Keratinocyte (primary cell): Measurements from ENCODE around the gene CD247. TPM values are rescaled to one million over a fixed set of nuclear protein-coding genes. Genes with fewer than 3 reads are reported as not detected.

Source experiments
- DNase-seq: peaks from one replicate; pipeline ENCODE4 v3.0.0-alpha.2; 2011; ENCODE audit warnings: low read depth, missing footprints, low spot score
- FAIRE-seq: peaks from 2 replicates; lab custom pipeline; 2011; peaks lifted over from hg19 to GRCh38; lab: Jason Lieb, UNC
- H2AFZ ChIP-seq: 2 replicates; pipeline ENCODE4 v1.6.0; 2012; ENCODE audit warnings: low read length, control low read depth, inconsistent platforms; ENCODE audit not compliant: control insufficient read depth
- H3K27ac ChIP-seq: 2 replicates; pipeline ENCODE4 v1.5.1; 2011; ENCODE audit warnings: low read length; ENCODE audit not compliant: control insufficient read depth, insufficient read depth
- H3K27me3 ChIP-seq: 3 replicates; pipeline ENCODE4 v1.6.0; 2011; ENCODE audit warnings: low read length; ENCODE audit not compliant: control insufficient read depth, insufficient read depth; ENCODE audit errors: extremely low read depth
- H3K36me3 ChIP-seq, 2 experiments: 2 replicates in 1 of 2; 3 replicates in 1 of 2; pipeline ENCODE4 v1.5.1; 2011; ENCODE audit warnings: low read length in 2 of 2, mild to moderate bottlenecking in 1 of 2; ENCODE audit not compliant: control insufficient read depth in 2 of 2, insufficient read depth in 2 of 2; ENCODE audit errors: extremely low read depth in 1 of 2
- H3K4me1 ChIP-seq: 3 replicates; pipeline ENCODE4 v1.5.1; 2011; ENCODE audit warnings: low read length; ENCODE audit not compliant: control insufficient read depth, insufficient read depth; ENCODE audit errors: extremely low read depth
- H3K4me2 ChIP-seq: 3 replicates; pipeline ENCODE4 v1.6.0; 2011; ENCODE audit warnings: low read depth, low read length; ENCODE audit not compliant: control insufficient read depth, insufficient read depth; ENCODE audit errors: extremely low read depth
- H3K4me3 ChIP-seq, 3 experiments: fragments of 200-600 bp in 1 of 3; sonication (generic) in 1 of 3; 2 replicates in 2 of 3; 3 replicates in 1 of 3; pipeline ENCODE4 v1.5.1; 2011 to 2016; ENCODE audit warnings: low read length in 3 of 3, mild to moderate bottlenecking in 3 of 3, control low read depth in 2 of 3, inconsistent platforms in 1 of 3, low read depth in 1 of 3, mixed read lengths in 1 of 3, mixed run types in 1 of 3, moderate library complexity in 1 of 3; ENCODE audit not compliant: control insufficient read depth in 2 of 3, insufficient read depth in 2 of 3; ENCODE audit errors: extremely low read depth in 1 of 3
- H3K79me2 ChIP-seq: 2 replicates; pipeline ENCODE4 v1.6.0; 2012; ENCODE audit warnings: low read length; ENCODE audit not compliant: control insufficient read depth, insufficient read depth
- H3K9ac ChIP-seq: 3 replicates; pipeline ENCODE4 v1.6.0; 2011; ENCODE audit warnings: low read length; ENCODE audit not compliant: control insufficient read depth, insufficient read depth; ENCODE audit errors: extremely low read depth
- H3K9me1 ChIP-seq: 3 replicates; pipeline ENCODE4 v1.6.0; 2011; ENCODE audit warnings: low read length; ENCODE audit not compliant: control insufficient read depth, insufficient read depth; ENCODE audit errors: extremely low read depth
- H3K9me3 ChIP-seq: 2 replicates; pipeline ENCODE4 v1.5.1; 2012; ENCODE audit warnings: low read depth, low read length; ENCODE audit not compliant: control insufficient read depth
- H4K20me1 ChIP-seq: 3 replicates; pipeline ENCODE4 v1.6.0; 2011; ENCODE audit warnings: low read length; ENCODE audit not compliant: control insufficient read depth, insufficient read depth; ENCODE audit errors: extremely low read depth
- EZH2 ChIP-seq: IDR thresholded peaks from one replicate; pipeline ENCODE4 v1.6.1; 2012; ENCODE audit warnings: inconsistent platforms, mild to moderate bottlenecking, low read length, moderate library complexity
- dilution Hi-C: fragments of 300-500 bp; cut with MboI; formaldehyde crosslinking; loops from one replicate; pipeline ENCODE4 v1.7.0; 2020; ENCODE audit warnings: low sequenced_read_pairs; ENCODE audit not compliant: extremely low pct_ligation_motif_present
- polyA plus RNA-seq, 5 experiments: library from polyadenylated mRNA; depleted of rRNA in 3 of 5; stranded (reverse) in 3 of 5; stranded (forward) in 1 of 5; unstranded in 1 of 5; fragments of >200 nt; gene quantifications; 1 replicate in 1 of 5; 2 replicates in 3 of 5; 3 replicates in 1 of 5; pipeline versions ENCODE4 v1.2.1 to v1.2.3, GENCODE V29; 2011 to 2012; ENCODE audit warnings: missing spikeins in 2 of 5, low read depth in 1 of 5, low replicate concordance in 1 of 5
- TF ChIP-seq, protein P1 (sequence below), 3 experiments: IDR thresholded peaks in 1 of 3; conservative IDR thresholded peaks in 1 of 3; optimal IDR thresholded peaks in 1 of 3; 2 replicates in 2 of 3; 3 replicates in 1 of 3; pipeline versions ENCODE3 to v1.5.1; 2011; ENCODE audit warnings: low read length in 3 of 3, mild to moderate bottlenecking in 3 of 3, moderate library complexity in 2 of 3, control low read depth in 1 of 3, inconsistent platforms in 1 of 3; ENCODE audit not compliant: insufficient read depth in 2 of 3; ENCODE audit errors: extremely low read depth in 1 of 3

The CD247 gene
- polyA plus RNA-seq, 1 donor (not counting 4 experiments of a cell fraction or from before 2014, with no cell fraction given): not detected

- no peaks in the 10 kb centered on the region for H3K79me2 ChIP-seq
- no peak overlapping the region for H3K9ac ChIP-seq
- H3K36me3 ChIP-seq: no peaks in the 10 kb centered on the region
- no peaks in the 10 kb centered on the region for H3K9me1 ChIP-seq
- no peaks in the 10 kb centered on the region for H3K9me3 ChIP-seq
- no peaks in the 10 kb centered on the region for H3K4me1 ChIP-seq
- H3K27ac ChIP-seq: no peak overlapping the region
- TF ChIP-seq EZH2: no peak
- TF ChIP-seq, protein P1, sequence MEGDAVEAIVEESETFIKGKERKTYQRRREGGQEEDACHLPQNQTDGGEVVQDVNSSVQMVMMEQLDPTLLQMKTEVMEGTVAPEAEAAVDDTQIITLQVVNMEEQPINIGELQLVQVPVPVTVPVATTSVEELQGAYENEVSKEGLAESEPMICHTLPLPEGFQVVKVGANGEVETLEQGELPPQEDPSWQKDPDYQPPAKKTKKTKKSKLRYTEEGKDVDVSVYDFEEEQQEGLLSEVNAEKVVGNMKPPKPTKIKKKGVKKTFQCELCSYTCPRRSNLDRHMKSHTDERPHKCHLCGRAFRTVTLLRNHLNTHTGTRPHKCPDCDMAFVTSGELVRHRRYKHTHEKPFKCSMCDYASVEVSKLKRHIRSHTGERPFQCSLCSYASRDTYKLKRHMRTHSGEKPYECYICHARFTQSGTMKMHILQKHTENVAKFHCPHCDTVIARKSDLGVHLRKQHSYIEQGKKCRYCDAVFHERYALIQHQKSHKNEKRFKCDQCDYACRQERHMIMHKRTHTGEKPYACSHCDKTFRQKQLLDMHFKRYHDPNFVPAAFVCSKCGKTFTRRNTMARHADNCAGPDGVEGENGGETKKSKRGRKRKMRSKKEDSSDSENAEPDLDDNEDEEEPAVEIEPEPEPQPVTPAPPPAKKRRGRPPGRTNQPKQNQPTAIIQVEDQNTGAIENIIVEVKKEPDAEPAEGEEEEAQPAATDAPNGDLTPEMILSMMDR (optimal IDR thresholded peaks at IDR 0.05 in 1 of 3, IDR thresholded peaks at IDR 0.05 in 1 of 3, conservative IDR thresholded peaks at IDR 0.05 in 1 of 3; ENCODE audit: extremely low read depth in 1 of 3, insufficient read depth in 2 of 3, low read length in 3 of 3): no peak
- no peak for DNase-seq
- peaks cover 17% of the 10 kb centered on the region for H3K27me3 ChIP-seq
- H3K4me3 ChIP-seq: no peak overlapping the region
- dilution Hi-C loops: loop anchor here (25.0 kb wide), 1 partner anchor 439 kb away; no protein-coding TSS in a partner anchor
- H4K20me1 ChIP-seq: no peaks in the 10 kb centered on the region
- no peak for FAIRE-seq
- no peak overlapping the region for H2AFZ ChIP-seq
- no peak overlapping the region for H3K4me2 ChIP-seq
Measured at GRCh38 chr1:167501515-167502191, 16.7 kb downstream of the CD247 start.

- Histone ChIP-seq H3K9me1 (no peaks in the 10 kb centered on the region), H3K27ac (no peak overlapping the region), H3K4me1 (no peaks in the 10 kb centered on the region), H4K20me1 (no peaks in the 10 kb centered on the region), H3K79me2 (no peaks in the 10 kb centered on the region), H2AFZ (no peak overlapping the region), H3K9ac (no peak overlapping the region), H3K36me3 (no peaks in the 10 kb centered on the region), H3K4me2 (no peak overlapping the region), H3K9me3 (no peaks in the 10 kb centered on the region), H3K4me3 (no peak overlapping the region), H3K27me3 (peaks cover 20% of the 10 kb centered on the region)
- FAIRE-seq (no peak), DNase-seq (no peak)
- TF ChIP-seq, protein P1 (optimal IDR thresholded peaks at IDR 0.05 in 1 of 3, IDR thresholded peaks at IDR 0.05 in 1 of 3, conservative IDR thresholded peaks at IDR 0.05 in 1 of 3; ENCODE audit: extremely low read depth in 1 of 3, insufficient read depth in 2 of 3, low read length in 3 of 3): no peak
- dilution Hi-C loops: loop anchor here (25.0 kb wide), 1 partner anchor 438 kb away; no protein-coding TSS in a partner anchor
Measured at GRCh38 chr1:167500283-167500860, 18.0 kb downstream of the CD247 start.
